Karpas-422 (cell line): Measurements from ENCODE around the gene KIR2DL3. TPM values are rescaled to one million over a fixed set of nuclear protein-coding genes. Genes with fewer than 3 reads are reported as not detected.
"Not testable (repeated sequence)": the region's sequence is repeated elsewhere in the genome, so short reads cannot be mapped to it uniquely, and the experiment has no call there.

Source experiments
- DNase-seq: peaks from one replicate; pipeline ENCODE4 v3.0.0-alpha.2; 2015
- H2AFZ ChIP-seq: fragments of 200-600 bp; sonication (generic); 2 replicates; pipeline ENCODE4 v1.6.1; 2014; ENCODE audit warnings: antibody characterized with exemption, low read length, mixed read lengths
- H3K27ac ChIP-seq: fragments of 200-600 bp; sonication (generic); 2 replicates; pipeline ENCODE4 v1.5.1; 2014; ENCODE audit warnings: mild to moderate bottlenecking, low read length, moderate library complexity
- H3K27me3 ChIP-seq: fragments of 200-600 bp; sonication (generic); 2 replicates; pipeline ENCODE4 v1.6.1; 2014; ENCODE audit warnings: low read length, mixed read lengths
- H3K36me3 ChIP-seq: fragments of 200-600 bp; sonication (generic); 2 replicates; pipeline ENCODE4 v1.6.1; 2014; ENCODE audit warnings: low read length, mixed read lengths; ENCODE audit not compliant: insufficient read depth
- H3K4me1 ChIP-seq: fragments of 200-600 bp; sonication (generic); 2 replicates; pipeline ENCODE4 v1.6.1; 2014; ENCODE audit warnings: mild to moderate bottlenecking, low read length, mixed read lengths
- H3K4me2 ChIP-seq: fragments of 200-600 bp; sonication (generic); 2 replicates; pipeline ENCODE4 v1.6.1; 2014; ENCODE audit warnings: low read length, low read depth, mild to moderate bottlenecking; ENCODE audit not compliant: poor library complexity, severe bottlenecking
- H3K4me3 ChIP-seq: fragments of 200-600 bp; sonication (generic); 2 replicates; pipeline ENCODE4 v1.5.1; 2014; ENCODE audit warnings: mild to moderate bottlenecking, antibody characterized with exemption, low read length, mixed read lengths
- H3K79me2 ChIP-seq: fragments of 200-600 bp; sonication (generic); 2 replicates; pipeline ENCODE4 v1.6.1; 2014; ENCODE audit warnings: mild to moderate bottlenecking, low read length, mixed read lengths
- H3K9ac ChIP-seq: fragments of 200-600 bp; sonication (generic); 2 replicates; pipeline ENCODE4 v1.6.0; 2014; ENCODE audit warnings: low read length
- H3K9me2 ChIP-seq: fragments of 200-600 bp; sonication (generic), shearing (Covaris generic); replicated peaks from 2 replicates; pipeline ENCODE4 v1.6.0; 2014; ENCODE audit warnings: mild to moderate bottlenecking, low read length, moderate library complexity; ENCODE audit not compliant: insufficient read depth
- H3K9me3 ChIP-seq: fragments of 300-700, 200-600 bp; sonication (generic); 2 replicates; pipeline ENCODE4 v1.6.1; 2014; ENCODE audit warnings: low read length, mixed read lengths
- H4K20me1 ChIP-seq: fragments of 200-600 bp; sonication (generic); 2 replicates; pipeline ENCODE4 v1.6.1; 2014; ENCODE audit warnings: mild to moderate bottlenecking, antibody characterized with exemption, low read length, low read depth; ENCODE audit not compliant: insufficient read depth
- total RNA-seq: library from RNA; depleted of rRNA; stranded (reverse); fragments of >200 nt; shearing (Covaris generic); gene quantifications from 2 replicates; pipeline ENCODE4 v1.2.3, GENCODE V29; 2014; ENCODE audit warnings: low replicate concordance

KIR2DL3 gene
- total RNA-seq, 1 experiment from 2014 or later: not detected

GRCh38 chr19:54728167-54728566, 10.1 kb upstream of the KIR2DL3 start:
- no peak overlapping the region for H3K9ac ChIP-seq
- DNase-seq: no peak

GRCh38 chr19:54729416-54730188, 8.7 kb upstream of the KIR2DL3 start:
- Histone ChIP-seq H3K79me2 (no peaks in the 10 kb centered on the region), H3K4me2 (no peak overlapping the region), H3K9me3 (no peaks in the 10 kb centered on the region), H4K20me1 (no peaks in the 10 kb centered on the region), H3K27ac (no peak overlapping the region), H3K36me3 (no peaks in the 10 kb centered on the region), H3K9ac (no peak overlapping the region), H2AFZ (no peak overlapping the region), H3K27me3 (peaks cover 6% of the 10 kb centered on the region; the same call in 1 of the 2 replicates), H3K9me2 (no peaks in the 10 kb centered on the region), H3K4me3 (no peak overlapping the region), H3K4me1 (peaks cover 13% of the 10 kb centered on the region)
- DNase-seq: no peak

More at GRCh38 chr19:54728167-54728566, 10.1 kb upstream of the KIR2DL3 start:
- Histone ChIP-seq H3K9me3 (no peaks in the 10 kb centered on the region), H3K36me3 (no peaks in the 10 kb centered on the region), H2AFZ (no peak overlapping the region), H3K4me2 (no peak overlapping the region), H3K27ac (no peak overlapping the region), H3K27me3 (peaks cover 6% of the 10 kb centered on the region; the same call in 1 of the 2 replicates), H3K79me2 (no peaks in the 10 kb centered on the region), H3K4me3 (no peak overlapping the region), H3K9me2 (no peaks in the 10 kb centered on the region), H3K4me1 (peaks cover 13% of the 10 kb centered on the region), H4K20me1 (no peaks in the 10 kb centered on the region)

- H3K9me3 ChIP-seq: no peaks in the 10 kb centered on the region
- H3K27ac ChIP-seq: no peak overlapping the region
- no peaks in the 10 kb centered on the region for H3K36me3 ChIP-seq
- peaks cover 13% of the 10 kb centered on the region for H3K4me1 ChIP-seq
- H3K4me2 ChIP-seq: peak overlapping the region; percentile 44
- DNase-seq: peak; percentile 77
- no peaks in the 10 kb centered on the region for H3K79me2 ChIP-seq
- no peaks in the 10 kb centered on the region for H4K20me1 ChIP-seq
- no peaks in the 10 kb centered on the region for H3K9me2 ChIP-seq
- peak overlapping the region; percentile 18; the same call in 1 of the 2 replicates for H3K4me3 ChIP-seq
- H3K9ac ChIP-seq: peak overlapping the region; percentile 22; the same call in 1 of the 2 replicates
- H3K27me3 ChIP-seq: peaks cover 6% of the 10 kb centered on the region; the same call in 1 of the 2 replicates
- peak overlapping the region; percentile 87; the same call in 1 of the 2 replicates for H2AFZ ChIP-seq
Observed at GRCh38 chr19:54731191-54731590, 7.1 kb upstream of the KIR2DL3 start.

- Histone ChIP-seq H4K20me1 (no peaks in the 10 kb centered on the region), H3K4me3 (no peak overlapping the region), H2AFZ (no peak overlapping the region), H3K9ac (no peak overlapping the region), H3K9me3 (no peaks in the 10 kb centered on the region), H3K4me1 (no peaks in the 10 kb centered on the region), H3K36me3 (no peaks in the 10 kb centered on the region), H3K27me3 (no peaks in the 10 kb centered on the region), H3K27ac (no peak overlapping the region), H3K79me2 (no peaks in the 10 kb centered on the region), H3K4me2 (no peak overlapping the region), H3K9me2 (no peaks in the 10 kb centered on the region)
- peak; percentile 31 for DNase-seq
Observed at GRCh38 chr19:54738715-54739114, 402 bp downstream of the KIR2DL3 start.

GRCh38 chr19:54739587-54740497, 1.5 kb downstream of the KIR2DL3 start:
- H3K9me2 ChIP-seq: no peaks in the 10 kb centered on the region

GRCh38 chr19:54741950-54742349, 3.6 kb downstream of the KIR2DL3 start:
- H3K9me2 ChIP-seq, H3K4me3 ChIP-seq, H3K79me2 ChIP-seq, H2AFZ ChIP-seq, H3K27me3 ChIP-seq, H3K9ac ChIP-seq, H3K36me3 ChIP-seq, H4K20me1 ChIP-seq, H3K4me2 ChIP-seq, H3K27ac ChIP-seq, H3K4me1 ChIP-seq, H3K9me3 ChIP-seq: not testable (repeated sequence)
- DNase-seq: peak; percentile 28

More at GRCh38 chr19:54739587-54740497, 1.5 kb downstream of the KIR2DL3 start:
- no peaks in the 10 kb centered on the region for H3K9me3 ChIP-seq
- no peaks in the 10 kb centered on the region for H4K20me1 ChIP-seq
- no peaks in the 10 kb centered on the region for H3K36me3 ChIP-seq
- H3K27ac ChIP-seq: no peak overlapping the region
- no peak overlapping the region for H3K4me3 ChIP-seq
- no peak overlapping the region for H2AFZ ChIP-seq
- DNase-seq: peak; percentile 27
- no peak overlapping the region for H3K9ac ChIP-seq
- H3K79me2 ChIP-seq: no peaks in the 10 kb centered on the region
- no peak overlapping the region for H3K4me2 ChIP-seq
- H3K4me1 ChIP-seq: no peaks in the 10 kb centered on the region
- H3K27me3 ChIP-seq: no peaks in the 10 kb centered on the region

GRCh38 chr19:54744080-54744479, 5.8 kb downstream of the KIR2DL3 start:
- H3K9me3 ChIP-seq, H3K27ac ChIP-seq, H3K9ac ChIP-seq, H3K4me3 ChIP-seq, H3K79me2 ChIP-seq, H3K36me3 ChIP-seq, H3K4me2 ChIP-seq, H2AFZ ChIP-seq, H4K20me1 ChIP-seq, DNase-seq, H3K4me1 ChIP-seq, H3K9me2 ChIP-seq, H3K27me3 ChIP-seq: not testable (repeated sequence)
